ENCODE results near the gene GLI3. TPM values are rescaled to one million over a fixed set of nuclear protein-coding genes. Genes with fewer than 3 reads are reported as not detected.

The GLI3 gene
- total RNA-seq, 6 experiments from 2014 or later: 0.12 to 0.95 (median 0.21) TPM

- no peak overlapping the region for H3K27ac ChIP-seq
- H3K9me3 ChIP-seq: no peaks in the 10 kb centered on the region
- H3K36me3 ChIP-seq: no peaks in the 10 kb centered on the region
- DNase-seq (no peak), ATAC-seq (no peak)
- WGBS (ENCODE audit: insufficient coverage, low coverage, low lambda C conversion rate, missing lambda C conversion rate): 23% methylated on average over 5 of the region's 5 CpGs
- intact Hi-C loops (cut with DNase I): no loop called here
- peaks cover 0 to 11% of the 10 kb centered on the region in 2 donors for H3K27me3 ChIP-seq
- TF ChIP-seq CTCF (IDR thresholded peaks at IDR 0.05) (no peak), POLR2A (IDR thresholded peaks at IDR 0.05) (no peak)
- no peak overlapping the region for H3K4me3 ChIP-seq
- H3K4me1 ChIP-seq: peaks cover 0 to 7% (median 0%) of the 10 kb centered on the region in 4 donors
Measured at GRCh38 chr7:42227021-42227420, 10.0 kb downstream of the GLI3 start.

- Histone ChIP-seq H3K36me3 (no peaks in the 10 kb centered on the region), H3K9me3 (no peaks in the 10 kb centered on the region), H3K4me3 (no peak overlapping the region), H3K27ac (no peak overlapping the region), H3K4me1 (peaks cover 0 to 7% (median 0%) of the 10 kb centered on the region in 4 donors), H3K27me3 (peaks cover 0 to 11% of the 10 kb centered on the region in 2 donors)
- 41% methylated on average over 5 of the region's 5 CpGs for WGBS (ENCODE audit: insufficient coverage, low coverage, low lambda C conversion rate, missing lambda C conversion rate)
- ATAC-seq: no peak
- TF ChIP-seq CTCF (IDR thresholded peaks at IDR 0.05): no peak
- no peak for TF ChIP-seq POLR2A (IDR thresholded peaks at IDR 0.05)
- no peak for DNase-seq
- intact Hi-C loops (cut with DNase I): no loop called here
Measured at GRCh38 chr7:42226354-42226941, 10.6 kb downstream of the GLI3 start.

GRCh38 chr7:42224391-42225003 lies 12.5 kb downstream of the GLI3 start:
- no peak for TF ChIP-seq POLR2A (IDR thresholded peaks at IDR 0.05)
- no peak for TF ChIP-seq CTCF (IDR thresholded peaks at IDR 0.05)
- WGBS (ENCODE audit: insufficient coverage, low coverage, low lambda C conversion rate, missing lambda C conversion rate): 64% methylated on average over 3 of the region's 8 CpGs

GRCh38 chr7:42222891-42223290 lies 14.1 kb downstream of the GLI3 start:
- TF ChIP-seq POLR2A (IDR thresholded peaks at IDR 0.05) (no peak), CTCF (IDR thresholded peaks at IDR 0.05) (no peak)
- DNase-seq (no peak), ATAC-seq (no peak)
- Histone ChIP-seq H3K27me3 (peaks cover 0 to 3% of the 10 kb centered on the region in 2 donors), H3K4me3 (no peak overlapping the region), H3K9me3 (no peaks in the 10 kb centered on the region), H3K27ac (no peak overlapping the region), H3K4me1 (peaks cover 0 to 3% (median 0%) of the 10 kb centered on the region in 4 donors), H3K36me3 (no peaks in the 10 kb centered on the region)
- 28% methylated on average over 11 of the region's 11 CpGs for WGBS (ENCODE audit: insufficient coverage, low coverage, low lambda C conversion rate, missing lambda C conversion rate)
- intact Hi-C loops (cut with DNase I): no loop called here

More at GRCh38 chr7:42224391-42225003, 12.5 kb downstream of the GLI3 start:
- DNase-seq: no peak
- no peaks in the 10 kb centered on the region for H3K9me3 ChIP-seq
- ATAC-seq: no peak
- intact Hi-C loops (cut with DNase I): no loop called here
- H3K36me3 ChIP-seq: no peaks in the 10 kb centered on the region
- peaks cover 0 to 7% (median 0%) of the 10 kb centered on the region in 4 donors for H3K4me1 ChIP-seq
- H3K4me3 ChIP-seq: no peak overlapping the region
- H3K27ac ChIP-seq: no peak overlapping the region
- H3K27me3 ChIP-seq: peaks cover 0 to 11% of the 10 kb centered on the region in 2 donors
